ENCODE results near the gene CERT1. TPM values are rescaled to one million over a fixed set of nuclear protein-coding genes. Genes with fewer than 3 reads are reported as not detected.
"Not testable (repeated sequence)": the region's sequence is repeated elsewhere in the genome, so short reads cannot be mapped to it uniquely, and the experiment has no call there.

Gene CERT1
- 10 to 100 TPM; 19.4 to 28.3 (median 22.4) TPM for total RNA-seq (2021; fragmentation: NEBNext Ultra II Directional; extraction: Animal tissue kit (Norgen Biotek cat#: 25700))
- long read RNA-seq, transcript COL4A3BP-222 (17 exons, 3,154 nt): major isoform, 8 of 19 reads
- long read RNA-seq, partial matches to known transcripts: 4 of 19 reads
- long read RNA-seq, other reads (novel, unspliced or antisense): 4 of 19 reads

- Mint-ChIP-seq H3K4me3 (peak within 1 kb of the TSS; percentile 98), H3K4me1 (ENCODE audit: low read depth) (peaks cover 50% of the 10 kb centered on the region), H3K36me3 (ENCODE audit: low read depth) (peaks cover 12% of the 10 kb centered on the region), H3K27ac (peak within 1 kb of the TSS; percentile 94), H3K9me3 (no peaks in the 10 kb centered on the region), H3K27me3 (ENCODE audit: insufficient read depth) (0 out of 2 replicates have a peak, but pooled peaks cover 2% of the 10 kb centered on the region)
- DNase-seq: peak; percentile 98
- TF ChIP-seq CTCF (IDR thresholded peaks at IDR 0.05): no peak
These were observed at the start of gene CERT1, which contains the start of gene POLK for GRCh38 chr5:75511435-75512382. Gene CERT1, minus strand, starts transcription at chr5:75511629. Its CDS starts 422 bp downstream, at chr5:75511207. Gene POLK, plus strand, starts transcription at chr5:75511891.

GRCh38 chr5:75560655-75561054 is 49.2 kb upstream of the CERT1 start:
- peaks cover 34% of the 10 kb centered on the region for H3K9me3 Mint-ChIP-seq
- not testable (repeated sequence) for DNase-seq; H3K27me3 Mint-ChIP-seq (ENCODE audit: insufficient read depth); H3K4me3 Mint-ChIP-seq; H3K27ac Mint-ChIP-seq
- H3K36me3 Mint-ChIP-seq (ENCODE audit: low read depth): peaks cover 79% of the 10 kb centered on the region
- H3K4me1 Mint-ChIP-seq (ENCODE audit: low read depth): peaks cover 43% of the 10 kb centered on the region

GRCh38 chr5:75558981-75559632 is 47.7 kb upstream of the CERT1 start:
- Mint-ChIP-seq H3K27me3 (ENCODE audit: insufficient read depth) (no peaks in the 10 kb centered on the region; the same call in none of the 2 replicates), H3K36me3 (ENCODE audit: low read depth) (peaks cover 74% of the 10 kb centered on the region), H3K27ac (no peak overlapping the region), H3K4me1 (ENCODE audit: low read depth) (peaks cover 28% of the 10 kb centered on the region), H3K4me3 (no peak overlapping the region), H3K9me3 (peaks cover 25% of the 10 kb centered on the region)
- no peak for TF ChIP-seq CTCF (IDR thresholded peaks at IDR 0.05)
- DNase-seq: no peak

GRCh38 chr5:75558221-75558620 is 46.8 kb upstream of the CERT1 start:
- Mint-ChIP-seq H3K9me3 (peaks cover 16% of the 10 kb centered on the region), H3K27ac (no peak overlapping the region), H3K4me3 (no peak overlapping the region), H3K36me3 (ENCODE audit: low read depth) (peaks cover 74% of the 10 kb centered on the region), H3K4me1 (ENCODE audit: low read depth) (peaks cover 26% of the 10 kb centered on the region), H3K27me3 (ENCODE audit: insufficient read depth) (no peaks in the 10 kb centered on the region; the same call in none of the 2 replicates)
- no peak for TF ChIP-seq CTCF (IDR thresholded peaks at IDR 0.05)
- DNase-seq: no peak

- Mint-ChIP-seq H3K4me1 (ENCODE audit: low read depth) (peaks cover 38% of the 10 kb centered on the region), H3K36me3 (ENCODE audit: low read depth) (peaks cover 80% of the 10 kb centered on the region), H3K27me3 (ENCODE audit: insufficient read depth) (no peaks in the 10 kb centered on the region; the same call in 1 of the 2 replicates), H3K9me3 (no peaks in the 10 kb centered on the region; the same call in none of the 2 replicates), H3K4me3 (no peak overlapping the region), H3K27ac (no peak overlapping the region)
- no peak for DNase-seq
- TF ChIP-seq CTCF (IDR thresholded peaks at IDR 0.05): no peak
These were observed 41.9 kb upstream of the CERT1 start for GRCh38 chr5:75553358-75553757.

Data from HFFc6 (cell line).